Stimulated activated CD8-positive, alpha-beta memory T cell treated with anti-CD3 and anti-CD28 coated beads, Interleukin-12 subunit alpha, Interleukin-12 subunit beta, amount 100 ng/mL, for 4 hours (primary cell): ENCODE results near the gene UNC5B.

Experiments used
- DNase-seq: peaks from one replicate; pipeline ENCODE4 v3.0.0-alpha.2; 2020; ENCODE audit warnings: low read depth

Gene UNC5B

GRCh38 chr10:71321386-71321785, 109.0 kb downstream of the UNC5B start:
- no peak for DNase-seq

DNA sequence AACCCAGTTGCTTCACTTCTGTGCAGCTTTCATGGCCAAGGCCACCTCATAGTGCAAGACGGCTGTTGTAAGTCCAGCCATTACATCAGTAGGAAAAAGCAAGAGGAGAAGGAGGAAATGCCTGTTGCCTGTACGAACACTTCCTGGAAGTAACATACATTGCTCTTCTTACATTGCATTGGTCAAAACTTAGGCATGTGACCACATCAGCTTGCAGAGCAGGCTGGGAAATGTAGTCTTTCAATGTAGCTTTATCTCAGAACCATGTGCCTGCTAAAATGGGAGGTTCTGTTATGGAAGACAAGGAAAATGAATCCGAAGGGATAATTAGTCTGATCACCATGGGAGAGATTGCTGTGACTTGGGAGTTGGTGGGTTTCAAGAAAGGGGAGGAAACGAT, 111.0 kb downstream of the UNC5B start:
- DNase-seq: no peak

DNA sequence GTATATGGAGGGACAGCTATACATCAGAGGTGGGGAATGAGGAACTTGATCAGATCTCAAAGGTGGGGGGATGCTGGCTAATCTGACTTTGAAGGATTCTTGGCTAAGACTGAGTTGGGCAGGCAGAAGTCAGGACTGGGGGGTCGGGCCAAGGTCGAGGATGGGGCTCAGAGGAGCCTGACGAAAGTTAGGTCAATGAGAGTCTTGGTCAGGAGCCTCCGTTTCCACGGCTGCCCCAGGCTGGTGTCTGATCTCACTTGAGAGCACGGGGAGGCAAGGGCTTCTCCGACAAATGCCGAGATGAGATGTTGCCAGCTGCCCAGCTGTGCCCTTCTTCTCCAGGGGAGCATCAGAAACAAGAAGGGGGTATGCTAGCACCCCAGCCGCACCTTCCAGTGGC, 112.4 kb downstream of the UNC5B start:
- DNase-seq: no peak

DNA sequence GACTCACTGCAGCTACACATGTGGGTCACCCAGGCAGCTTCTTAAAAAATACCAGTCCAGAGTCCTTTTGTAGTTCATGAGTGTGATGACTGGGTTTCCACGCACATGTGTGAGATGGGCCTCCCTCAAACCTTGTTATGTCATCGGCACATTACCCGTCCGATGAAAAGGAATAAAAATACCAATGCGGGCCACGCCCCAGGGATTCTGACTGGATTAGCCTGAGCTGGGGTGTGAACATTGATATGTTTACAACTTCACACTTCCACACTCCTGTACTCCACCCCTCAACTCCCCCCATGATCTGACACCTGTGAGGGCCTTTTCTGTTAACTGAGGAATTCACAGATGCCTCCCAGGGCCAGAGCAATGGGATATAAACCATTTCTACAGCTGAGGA, 112.9 kb downstream of the UNC5B start:
- no peak for DNase-seq

GRCh38 chr10:71326464-71326881, 114.1 kb downstream of the UNC5B start:
- no peak for DNase-seq

DNA sequence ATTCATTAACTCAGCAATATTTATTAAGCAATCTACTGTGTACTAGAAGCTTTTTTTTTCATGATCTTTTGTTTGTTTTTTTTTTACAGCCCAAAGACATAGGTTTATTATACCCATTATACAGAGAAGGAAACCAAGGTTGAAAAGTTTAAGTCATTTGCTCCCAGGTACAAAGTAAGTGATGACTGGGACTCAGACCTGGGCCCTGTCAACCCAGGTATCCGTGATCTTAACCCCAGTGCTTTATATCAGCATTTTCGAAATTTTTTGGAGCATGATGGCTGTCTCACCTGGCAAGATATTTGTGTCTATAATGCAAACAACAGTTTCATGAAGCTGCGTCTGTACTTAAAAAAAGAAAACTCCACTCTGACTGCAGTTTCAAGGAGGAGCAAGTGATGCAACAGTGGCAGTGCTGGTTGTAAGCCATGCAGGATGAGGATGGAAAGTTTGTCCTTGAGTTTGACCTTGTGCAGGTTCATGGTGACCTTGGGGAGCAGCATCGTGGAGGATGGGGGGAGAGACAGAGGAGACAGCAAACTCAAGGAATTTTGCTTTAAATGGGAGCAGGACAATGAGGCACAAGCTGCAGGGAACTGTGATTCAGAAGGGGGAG, 118.5 kb downstream of the UNC5B start:
- no peak for DNase-seq

DNA sequence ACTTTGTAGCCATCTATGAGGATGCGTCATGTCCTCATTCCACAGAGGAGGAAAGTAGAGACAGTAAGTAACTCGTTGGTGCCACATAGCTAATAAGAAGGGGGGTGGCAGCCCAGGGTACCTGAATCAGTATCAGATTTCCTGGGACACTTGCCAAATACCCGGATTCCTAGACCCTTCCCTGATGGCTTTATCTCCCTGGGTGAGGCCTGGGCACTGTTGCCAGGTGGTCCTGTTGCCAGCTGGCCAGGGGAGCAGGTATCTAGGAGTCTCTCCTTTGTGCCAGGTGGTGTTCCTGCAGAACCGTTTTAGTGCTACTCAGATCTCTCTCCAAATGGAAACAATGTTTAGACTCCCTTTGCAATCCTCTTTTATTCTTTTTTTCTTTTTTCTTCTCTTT, 119.4 kb downstream of the UNC5B start:
- no peak for DNase-seq

- no peak for DNase-seq
Measured at GRCh38 chr10:71332466-71332865, 120.1 kb downstream of the UNC5B start.

DNA sequence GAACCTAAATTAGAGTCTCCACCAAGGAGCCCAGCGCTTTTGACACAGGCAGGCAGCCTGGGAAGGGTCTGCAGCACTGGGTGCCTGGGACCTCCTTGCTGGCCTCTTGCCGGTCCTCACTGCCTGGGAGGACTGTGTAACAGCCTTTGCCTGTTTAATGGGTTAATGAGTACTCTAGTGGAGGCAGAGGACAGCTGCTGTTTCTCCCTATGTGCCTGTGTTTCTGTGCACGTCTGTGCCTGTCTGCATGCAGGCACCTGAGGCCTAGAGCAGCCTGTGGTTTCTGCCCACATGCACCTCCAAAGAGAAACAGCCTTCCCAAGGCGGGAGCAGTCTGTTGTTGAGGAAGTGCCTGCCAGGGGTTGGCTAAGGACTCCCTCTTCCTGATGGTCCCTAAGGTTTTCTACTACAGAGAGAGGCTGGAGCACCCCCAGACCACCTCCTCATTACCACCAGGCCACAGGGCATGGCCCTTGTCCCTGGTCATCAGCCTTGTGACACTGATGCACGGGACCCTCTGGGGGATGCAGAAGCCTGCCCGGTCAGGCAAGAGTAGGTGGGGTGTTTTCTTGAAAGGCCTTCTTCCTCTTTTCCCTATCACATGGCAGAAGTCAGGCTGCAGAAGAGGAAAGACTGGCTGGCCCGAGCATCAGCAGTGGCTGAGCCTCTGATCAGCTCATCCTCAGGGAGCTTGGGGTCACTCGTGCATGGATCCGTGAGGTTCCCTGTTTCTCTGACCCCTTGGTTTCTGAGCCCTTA, 120.9 kb downstream of the UNC5B start:
- DNase-seq: no peak

- no peak for DNase-seq
Measured at GRCh38 chr10:71334221-71334791, 121.9 kb downstream of the UNC5B start.

DNA sequence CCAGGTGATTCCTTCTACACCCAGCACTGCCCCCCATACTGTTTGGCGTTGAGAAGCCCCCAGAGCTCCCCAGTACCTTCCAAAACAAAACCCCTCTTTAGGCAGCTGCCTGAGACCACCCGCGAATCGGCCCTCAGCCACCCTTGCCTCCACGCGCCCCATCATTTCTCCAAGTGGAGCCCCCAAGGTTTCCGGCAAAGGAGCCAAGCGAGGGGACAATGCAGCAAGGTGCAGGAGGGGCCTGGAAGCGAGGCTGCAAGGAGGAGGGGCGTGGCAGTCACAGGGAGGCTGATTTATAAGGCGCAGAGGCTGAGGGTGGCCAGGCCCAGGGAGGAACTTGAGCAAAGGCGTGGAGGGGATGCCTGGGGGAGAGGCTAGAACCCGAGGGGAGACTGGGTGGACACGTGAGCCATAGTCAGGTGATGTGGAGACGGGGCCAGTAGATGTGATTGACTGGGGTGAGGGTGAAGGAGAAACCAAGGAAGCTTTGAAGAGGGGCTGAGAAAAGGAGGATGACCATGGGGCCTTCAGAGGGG, 122.9 kb downstream of the UNC5B start:
- DNase-seq: no peak

DNA sequence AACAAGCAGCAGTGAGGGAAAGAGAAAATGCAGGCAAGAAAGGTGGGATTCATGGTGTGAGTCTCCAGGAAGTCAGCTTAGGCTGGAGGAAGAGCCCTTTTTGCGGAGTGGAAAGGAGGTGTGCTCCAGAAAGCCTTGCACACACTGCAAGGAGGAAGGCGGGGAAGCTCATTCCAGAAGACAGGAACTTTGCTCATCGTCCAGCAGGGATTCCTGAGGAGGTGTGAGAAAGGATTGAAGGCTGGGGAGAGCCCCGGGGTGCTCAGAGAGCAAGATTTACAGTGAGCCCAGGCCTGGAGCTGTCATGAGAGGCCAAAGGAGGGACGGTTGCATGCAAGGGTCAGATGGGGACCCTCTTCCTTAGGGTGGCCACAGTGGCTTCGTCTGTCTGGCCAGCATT, 124.3 kb downstream of the UNC5B start:
- DNase-seq: no peak

DNA sequence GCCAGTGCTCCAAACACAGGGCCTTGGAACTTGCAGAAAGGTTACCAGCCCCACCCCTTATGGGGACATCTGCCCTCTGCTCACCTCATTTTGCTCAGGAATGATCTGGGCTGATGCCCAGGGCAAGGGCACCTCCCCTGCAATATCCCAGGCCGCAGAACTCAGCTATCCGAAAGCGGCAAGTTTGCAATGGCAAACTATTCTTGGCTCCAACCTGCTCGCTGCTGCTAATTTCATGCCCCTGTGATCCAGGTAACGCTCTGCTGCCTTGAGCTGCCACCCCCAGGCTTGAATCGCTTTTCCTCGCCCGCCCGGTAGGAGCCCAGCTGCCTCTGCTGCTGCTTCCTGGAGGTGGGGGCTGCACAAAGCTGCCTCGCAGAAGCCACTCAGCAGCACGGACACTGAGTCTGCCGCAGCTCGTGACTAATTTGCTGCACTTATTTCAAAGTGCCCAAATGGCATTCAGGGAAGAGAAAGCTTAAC, 124.9 kb downstream of the UNC5B start:
- no peak for DNase-seq

DNA sequence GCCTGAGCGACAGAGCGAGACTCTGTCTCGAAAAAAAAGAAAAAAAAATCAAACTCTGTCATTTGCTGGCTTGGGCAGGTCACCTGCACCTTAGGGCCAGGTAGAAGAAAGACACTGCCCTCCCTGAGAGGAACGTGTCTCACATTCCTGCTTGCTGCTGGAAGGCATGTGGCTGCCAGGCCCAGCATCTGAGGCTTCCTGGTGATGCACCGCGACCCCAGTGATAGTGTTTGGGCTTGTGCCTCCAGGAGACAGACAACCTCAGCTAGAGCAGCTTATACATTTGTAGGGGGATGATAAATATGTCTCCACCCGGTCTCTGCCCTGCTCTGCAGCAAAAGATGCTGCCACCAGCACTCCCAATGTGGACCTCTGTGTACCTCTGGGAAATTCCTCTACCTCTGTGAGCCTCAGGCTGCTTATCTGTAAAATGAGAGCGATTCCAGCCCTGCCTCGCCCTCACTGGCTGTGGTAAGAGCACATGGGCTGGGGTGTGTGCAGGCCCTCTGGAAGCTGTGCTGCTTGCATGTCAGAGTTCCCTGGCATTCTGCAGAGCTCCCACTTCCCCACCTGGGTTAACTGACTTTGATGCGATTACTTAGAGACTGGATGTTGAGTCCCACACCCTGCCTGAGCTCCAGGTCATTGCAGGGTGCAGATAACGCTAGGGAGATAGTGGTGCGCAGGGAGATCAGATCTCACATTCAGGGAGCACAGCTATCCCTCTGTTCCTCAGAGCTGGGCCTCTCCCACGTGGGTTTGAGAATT, 126.5 kb downstream of the UNC5B start:
- no peak for DNase-seq

DNA sequence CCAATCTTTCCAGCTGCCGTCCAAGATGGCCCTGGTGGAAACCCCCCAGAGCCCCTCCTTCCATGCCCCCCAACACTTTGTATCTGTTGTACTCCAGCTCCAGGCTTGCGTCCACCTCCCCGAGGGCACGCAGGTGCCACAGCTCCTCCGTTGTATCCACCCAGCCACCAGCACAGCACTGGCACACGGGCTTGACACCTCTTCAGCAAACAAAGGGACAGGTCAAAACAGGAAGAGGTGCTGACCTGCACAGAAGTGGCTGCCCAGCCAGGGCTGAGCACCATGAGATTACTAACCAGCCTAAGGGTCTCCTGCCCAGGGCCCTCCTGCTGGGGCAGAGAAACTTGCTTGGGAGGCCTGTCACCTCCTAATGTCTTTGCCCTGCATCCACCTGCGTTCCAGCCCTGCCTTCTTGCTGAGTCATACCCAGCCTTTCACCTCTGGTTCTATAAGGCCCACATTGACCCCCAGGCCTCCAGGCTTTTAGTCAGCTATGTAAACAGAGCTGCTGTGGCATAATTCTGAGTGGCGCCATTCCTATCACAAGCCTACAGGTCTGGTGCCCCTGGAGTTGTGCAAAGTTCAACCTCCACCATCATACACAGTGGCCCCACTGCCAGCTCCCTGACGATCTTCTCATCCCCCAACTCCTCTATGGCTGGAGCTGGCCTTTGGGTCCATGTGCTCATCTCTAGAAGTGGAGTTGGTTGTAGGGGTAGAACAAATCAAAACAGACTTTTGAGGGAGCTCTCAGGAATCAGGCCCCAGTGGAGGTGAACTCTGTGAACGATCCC, 127.6 kb downstream of the UNC5B start:
- DNase-seq: no peak

GRCh38 chr10:71342573-71343391, 130.4 kb downstream of the UNC5B start:
- DNase-seq: no peak

DNA sequence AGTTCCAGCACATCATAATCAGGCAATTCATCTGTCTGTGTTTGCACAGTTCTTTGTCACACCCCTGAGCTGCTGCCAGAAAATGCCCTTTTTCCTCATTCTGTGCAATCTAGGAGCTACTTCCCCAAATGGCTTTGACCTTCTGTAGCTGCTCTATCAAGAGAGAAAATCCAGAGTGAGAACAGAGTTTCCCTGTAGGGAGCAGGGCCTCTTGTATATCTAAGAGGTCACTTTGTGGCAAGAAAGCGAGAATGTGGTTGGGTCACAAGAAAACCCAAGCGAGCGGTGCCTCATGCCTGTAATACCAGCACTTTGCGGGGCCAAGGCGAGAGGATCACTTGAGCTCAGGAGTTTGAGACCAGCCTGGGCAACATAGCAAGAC, 131.0 kb downstream of the UNC5B start:
- no peak for DNase-seq

DNA sequence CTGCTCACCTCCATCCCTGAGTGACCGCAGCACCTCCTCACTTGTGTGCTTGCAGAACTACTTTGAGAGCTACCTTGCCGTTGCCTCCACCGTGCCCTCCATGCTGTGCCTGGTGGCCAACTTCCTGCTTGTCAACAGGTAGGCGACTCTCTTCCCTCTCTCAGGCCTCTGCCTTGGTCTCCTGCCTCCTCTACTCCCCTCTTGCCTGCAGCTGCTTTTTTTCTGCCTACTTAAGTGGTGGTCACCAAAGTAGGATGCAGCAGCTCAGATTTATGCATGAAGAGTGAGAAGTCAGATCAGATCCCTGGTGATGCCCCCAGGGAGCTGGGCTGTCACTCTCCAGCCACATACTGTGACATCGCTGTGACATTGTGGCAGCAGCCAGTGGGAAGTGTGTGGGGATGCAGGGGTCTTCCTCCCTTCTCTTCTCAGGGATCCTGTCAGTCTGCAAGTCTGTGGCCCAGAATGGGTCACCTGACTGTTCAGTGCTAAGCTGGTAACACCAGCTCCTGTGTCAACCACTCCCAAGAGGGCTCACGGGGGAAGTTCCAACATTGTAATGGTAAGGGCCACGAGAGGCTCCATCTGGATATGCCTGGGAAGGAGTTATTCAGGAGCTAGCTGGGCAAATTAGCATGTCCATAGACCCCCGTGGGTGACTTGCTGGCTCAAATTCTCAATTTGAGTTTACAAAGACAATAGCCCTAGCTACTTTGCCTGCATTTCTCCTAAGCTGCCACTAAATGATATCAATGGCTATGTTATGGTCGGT, 132.0 kb downstream of the UNC5B start:
- no peak for DNase-seq

DNA sequence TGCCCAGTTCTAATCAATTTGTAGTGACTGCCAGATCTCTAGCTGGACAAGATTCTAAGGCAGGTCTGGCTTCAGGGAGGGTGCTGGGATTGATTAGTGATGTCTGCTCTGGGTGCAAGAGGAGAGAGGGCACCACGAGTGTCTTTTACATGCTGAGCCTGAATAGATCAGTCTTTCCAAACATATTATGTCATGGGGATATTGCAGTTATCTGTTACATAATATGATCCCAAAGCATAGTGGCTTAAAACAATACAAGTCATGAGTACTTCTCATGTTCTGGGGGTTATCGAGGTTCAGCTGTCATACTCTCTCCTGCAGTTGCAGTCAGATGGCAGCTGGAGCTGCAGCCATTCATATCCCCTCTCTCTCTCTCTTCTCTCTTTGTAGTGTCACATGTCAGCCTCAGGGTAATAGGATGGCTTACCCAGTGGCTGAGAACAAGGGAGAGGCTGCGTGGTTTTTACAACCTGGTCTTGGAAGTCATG, 132.7 kb downstream of the UNC5B start:
- DNase-seq: no peak

GRCh38 chr10:71345694-71346093, 133.3 kb downstream of the UNC5B start:
- DNase-seq: no peak
